B cell (primary cell): ENCODE measurements around the gene PPP2R2D. TPM values are rescaled to one million over a fixed set of nuclear protein-coding genes. Genes with fewer than 3 reads are reported as not detected.

ENCODE experiments used
- ATAC-seq: fragments of 200-7000 bp; cut with Tn5 transposase; one replicate; pipeline ENCODE4 v1.10.0; 2021; ENCODE audit warnings: low read depth, mild to moderate bottlenecking, moderate number of reproducible peaks, moderate library complexity
- CTCF ChIA-PET: fragments of 350-600 bp; sonication (Branson Sonifier 250); formaldehyde crosslinking; loops from one replicate; lab custom pipeline; 2021; ENCODE audit warnings: antibody characterized with exemption, inconsistent platforms; lab: Charles Lee
- POLR2A ChIA-PET: fragments of 350-600 bp; sonication (Branson Sonifier 250); formaldehyde crosslinking; loops from one replicate; lab custom pipeline; 2021; ENCODE audit warnings: antibody characterized with exemption; lab: Charles Lee
- DNase-seq: peaks from one replicate; pipeline ENCODE4 v3.0.0; 2013
- H2AFZ ChIP-seq: 2 replicates; pipeline ENCODE4 v1.6.1; 2012; ENCODE audit warnings: mild to moderate bottlenecking, low read depth, low read length; ENCODE audit not compliant: insufficient read depth, poor library complexity, severe bottlenecking
- H3K27ac ChIP-seq, 2 donors: 1 replicate in 1 of 2; 2 replicates in 1 of 2; pipeline ENCODE4 v1.5.1; 2012 to 2013; ENCODE audit warnings: low read length in 2 of 2, mild to moderate bottlenecking in 2 of 2, moderate library complexity in 1 of 2
- H3K27me3 ChIP-seq, 4 experiments: fragments of 200-600 bp in 1 of 4; sonication (generic) in 1 of 4; replicated peaks in 1 of 4; 1 replicate in 2 of 4; 2 replicates in 2 of 4; pipeline versions ENCODE4 v1.6.1 to v1.7.0; 2013 to 2016; ENCODE audit warnings: low read length in 3 of 4, mild to moderate bottlenecking in 2 of 4, mixed read lengths in 1 of 4, moderate library complexity in 1 of 4; ENCODE audit not compliant: insufficient read depth in 4 of 4, control insufficient read depth in 3 of 4; ENCODE audit errors: control extremely low read depth in 1 of 4
- H3K36me3 ChIP-seq, 2 experiments: replicated peaks in 1 of 2; 1 replicate in 1 of 2; 2 replicates in 1 of 2; pipeline versions ENCODE4 v1.6.1 to v1.7.1; 2013; ENCODE audit warnings: low read length in 1 of 2; ENCODE audit not compliant: insufficient read depth in 2 of 2, control insufficient read depth in 1 of 2; ENCODE audit errors: control extremely low read depth in 1 of 2, extremely low read depth in 1 of 2
- H3K4me1 ChIP-seq, 2 donors: fragments of 200-600 bp in 1 of 2; sonication (generic) in 1 of 2; 1 replicate in 1 of 2; 2 replicates in 1 of 2; pipeline versions ENCODE4 v1.5.1 to v1.6.1; 2013 to 2017; ENCODE audit warnings: low read length in 2 of 2; ENCODE audit not compliant: control insufficient read depth in 2 of 2, insufficient read depth in 2 of 2
- H3K4me2 ChIP-seq: replicated peaks from 2 replicates; pipeline ENCODE3; 2012; ENCODE audit warnings: mild to moderate bottlenecking, low read depth, low read length; ENCODE audit not compliant: poor library complexity, severe bottlenecking
- H3K4me3 ChIP-seq, 5 experiments: fragments of 200-600 bp in 1 of 5; sonication (generic) in 1 of 5; 1 replicate in 3 of 5; 2 replicates in 2 of 5; pipeline versions ENCODE4 v1.5.1 to v1.7.0; 2011 to 2016; ENCODE audit warnings: low read length in 4 of 5, mild to moderate bottlenecking in 4 of 5, low read depth in 2 of 5, control low read depth in 1 of 5, moderate library complexity in 1 of 5; ENCODE audit not compliant: insufficient read depth in 1 of 5; ENCODE audit errors: control extremely low read depth in 1 of 5, extremely low read depth in 1 of 5
- H3K79me2 ChIP-seq: fragments of 200-600 bp; sonication (generic); one replicate; pipeline ENCODE4 v1.6.0; 2016; ENCODE audit warnings: low read length; ENCODE audit not compliant: control insufficient read depth, insufficient read depth
- H3K9ac ChIP-seq: fragments of 200-600 bp; sonication (generic); 2 replicates; pipeline ENCODE4 v1.6.1; 2017; ENCODE audit warnings: mild to moderate bottlenecking, low read length, moderate library complexity
- H3K9me3 ChIP-seq, 3 donors: one replicate each; pipeline versions ENCODE4 v1.6.1 to v1.7.1; 2013; ENCODE audit warnings: low read length in 2 of 3; ENCODE audit not compliant: control insufficient read depth in 2 of 3, insufficient read depth in 1 of 3; ENCODE audit errors: control extremely low read depth in 1 of 3
- H4K20me1 ChIP-seq: 2 replicates; pipeline ENCODE4 v1.6.0; 2012; ENCODE audit warnings: mild to moderate bottlenecking, low read length; ENCODE audit not compliant: insufficient read depth, control insufficient read depth, poor library complexity, severe bottlenecking
- H3K27ac Mint-ChIP-seq: one replicate; pipeline ENCODE4 v1.8.0; 2021; ENCODE audit warnings: mixed read lengths
- H3K27me3 Mint-ChIP-seq: one replicate; pipeline ENCODE4 v1.8.0; 2021; ENCODE audit warnings: mixed read lengths
- H3K4me1 Mint-ChIP-seq: one replicate; pipeline ENCODE4 v1.8.0; 2021; ENCODE audit warnings: mixed read lengths
- H3K4me3 Mint-ChIP-seq: one replicate; pipeline ENCODE4 v1.8.0; 2021; ENCODE audit warnings: mixed read lengths
- H3K9me3 Mint-ChIP-seq: one replicate; pipeline ENCODE4 v1.8.0; 2022; ENCODE audit warnings: mixed read lengths; ENCODE audit not compliant: insufficient read depth
- CTCF ChIP-seq: fragments of 200-600 bp; IDR thresholded peaks from one replicate; pipeline ENCODE4 v1.8.0; 2022; ENCODE audit warnings: antibody characterized with exemption, mild to moderate bottlenecking
- EZH2 ChIP-seq: IDR thresholded peaks from 2 replicates; pipeline ENCODE4 v1.6.1; 2012; ENCODE audit warnings: borderline replicate concordance, low read depth, mild to moderate bottlenecking, moderate library complexity, low read length; ENCODE audit not compliant: insufficient read depth, poor library complexity, severe bottlenecking
- WGBS: methylation state at CpG from one replicate; pipeline ENCODE4 v1.1.5; 2013; ENCODE audit warnings: missing lambda C conversion rate; ENCODE audit not compliant: insufficient coverage; 5-methylcytosine and 5-hydroxymethylcytosine counted together
- intact Hi-C: fragments of 100-400 bp; cut with micrococcal nuclease; formaldehyde crosslinking; loops from one replicate; pipeline ENCODE4 v1.10.0; 2022
- polyA plus RNA-seq: library from polyadenylated mRNA; depleted of rRNA; stranded (reverse); fragments of >200 nt; gene quantifications from 2 replicates; pipeline ENCODE4 v1.2.3, GENCODE V29; 2012
- total RNA-seq, 2 donors: library from RNA; stranded (reverse); fragments of 120-200 nt in 1 of 2; gene quantifications; 1 replicate in 1 of 2; 2 replicates in 1 of 2; pipeline versions ENCODE4 v1.2.3 to v1.2.4, GENCODE V29; 2013 to 2022

PPP2R2D gene
- total and polyA plus RNA-seq, 2 donors (not counting 1 experiment from before 2014, with no cell fraction given), result 25.8 to 45.6 TPM

DNA sequence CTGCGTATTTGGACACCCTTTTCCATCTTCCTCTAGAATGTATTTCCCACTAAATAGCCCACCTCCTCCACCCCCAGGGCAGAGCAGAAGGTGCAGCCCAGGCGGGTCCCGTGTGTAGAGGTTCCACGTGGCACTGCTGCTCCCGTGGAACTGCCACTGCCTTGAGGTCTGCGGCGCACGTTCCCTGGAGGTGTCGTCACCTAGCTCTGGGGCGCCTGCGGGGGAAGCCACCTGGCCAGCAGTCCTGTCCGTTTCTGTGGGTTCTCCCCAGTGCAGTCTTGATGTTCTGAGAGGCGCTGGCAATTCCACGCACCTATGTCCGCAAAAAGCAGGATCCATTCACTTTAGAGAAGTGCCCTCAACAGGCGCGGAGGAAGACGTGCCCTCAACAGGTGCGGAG is 59.0 kb downstream of the PPP2R2D start:
- Mint-ChIP-seq H3K4me1 (no peaks in the 10 kb centered on the region), H3K4me3 (no peak overlapping the region), H3K27ac (no peak overlapping the region), H3K9me3 (no peaks in the 10 kb centered on the region), H3K27me3 (no peaks in the 10 kb centered on the region)
- no peak overlapping the region for H2AFZ ChIP-seq
- no peak for TF ChIP-seq CTCF
- no peak for TF ChIP-seq EZH2
- CTCF ChIA-PET, result no interaction called here
- no peak overlapping the region for H3K4me2 ChIP-seq
- DNase-seq (no peak), ATAC-seq (no peak)
- H3K79me2 ChIP-seq, result no peaks in the 10 kb centered on the region
- H3K9ac ChIP-seq, result no peak overlapping the region
- H3K4me1 ChIP-seq, result no peaks in the 10 kb centered on the region
- H3K27ac ChIP-seq, result no peak overlapping the region
- no peak overlapping the region for H3K4me3 ChIP-seq
- POLR2A ChIA-PET, result no interaction called here
- intact Hi-C loops, result no loop called here
- no peaks in the 10 kb centered on the region for H4K20me1 ChIP-seq
- peaks cover 0 to 26% of the 10 kb centered on the region in 2 experiments for H3K36me3 ChIP-seq
- WGBS, result 91% methylated on average over 19 of the region's 19 CpGs
- no peaks in the 10 kb centered on the region for H3K27me3 ChIP-seq
- no peaks in the 10 kb centered on the region for H3K9me3 ChIP-seq

- no peaks in the 10 kb centered on the region for H3K27me3 Mint-ChIP-seq
- POLR2A ChIA-PET, result no interaction called here
- H3K9me3 Mint-ChIP-seq, result no peaks in the 10 kb centered on the region
- 96% methylated on average over 18 of the region's 18 CpGs for WGBS
- no peak overlapping the region for H3K4me2 ChIP-seq
- no peaks in the 10 kb centered on the region for H3K9me3 ChIP-seq
- no peaks in the 10 kb centered on the region for H3K79me2 ChIP-seq
- TF ChIP-seq CTCF, result no peak
- TF ChIP-seq EZH2, result no peak
- H3K27me3 ChIP-seq, result no peaks in the 10 kb centered on the region
- no peak overlapping the region for H2AFZ ChIP-seq
- no peaks in the 10 kb centered on the region for H4K20me1 ChIP-seq
- H3K27ac ChIP-seq, result no peak overlapping the region
- no peak overlapping the region for H3K9ac ChIP-seq
- H3K27ac Mint-ChIP-seq, result no peak overlapping the region
- H3K4me3 ChIP-seq, result no peak overlapping the region
- peaks cover 0 to 18% of the 10 kb centered on the region in 2 experiments for H3K36me3 ChIP-seq
- H3K4me1 ChIP-seq, result no peaks in the 10 kb centered on the region
- H3K4me3 Mint-ChIP-seq, result no peak overlapping the region
- H3K4me1 Mint-ChIP-seq, result no peaks in the 10 kb centered on the region
- no peak for ATAC-seq
- no peak for DNase-seq
- CTCF ChIA-PET, result interaction anchor here (0.8 kb wide), 1 partner anchor 10 kb away, joined by 3 read pairs; no protein-coding TSS in a partner anchor
- intact Hi-C loops, result no loop called here
Observed at GRCh38 chr10:131960631-131961046, 59.8 kb downstream of the PPP2R2D start.
